ENCODE data around the gene GAS5. TPM values are rescaled to one million over a fixed set of nuclear protein-coding genes. Genes with fewer than 3 reads are reported as not detected.

GAS5 gene
- total and polyA plus RNA-seq, 2 of the 8 experiments (the other 6 are each of a cell fraction or from before 2014, with no cell fraction given): 799 to 1,238 TPM

Other genes starting within 250 kb of the GAS5 start
- gene TEX50, start 232.7 kb downstream of the GAS5 start, total RNA-seq (2021; fragmentation: NEBNext Ultra II Directional; extraction: Animal tissue kit (Norgen Biotek cat#: 25700)): not detected in 2 replicates
- gene TEX50, start 232.7 kb downstream of the GAS5 start, polyA plus RNA-seq (2011; rRNA removed): not detected in 2 replicates
- 2.3 and 2.8 TPM in 2 replicates for gene ANKRD45, start 198.1 kb downstream of the GAS5 start, total RNA-seq (2021; fragmentation: NEBNext Ultra II Directional; extraction: Animal tissue kit (Norgen Biotek cat#: 25700))
- gene ANKRD45, start 198.1 kb downstream of the GAS5 start, polyA plus RNA-seq (2011; rRNA removed): 0.33 and 0.41 TPM in 2 replicates
- 12.3 and 12.8 TPM in 2 replicates for gene KLHL20, start 153.0 kb downstream of the GAS5 start, total RNA-seq (2021; fragmentation: NEBNext Ultra II Directional; extraction: Animal tissue kit (Norgen Biotek cat#: 25700))
- gene KLHL20, start 153.0 kb downstream of the GAS5 start, polyA plus RNA-seq (2011; rRNA removed): 4.4 and 4.9 TPM in 2 replicates
- 35.2 and 35.7 TPM in 2 replicates for gene DARS2, start 43.3 kb downstream of the GAS5 start, total RNA-seq (2021; fragmentation: NEBNext Ultra II Directional; extraction: Animal tissue kit (Norgen Biotek cat#: 25700))
- gene DARS2, start 43.3 kb downstream of the GAS5 start, polyA plus RNA-seq (2011; rRNA removed): 15.8 and 21.0 TPM in 2 replicates
- gene CENPL, start 43.1 kb downstream of the GAS5 start, total RNA-seq (2021; fragmentation: NEBNext Ultra II Directional; extraction: Animal tissue kit (Norgen Biotek cat#: 25700)): 16.0 and 16.3 TPM in 2 replicates
- 4.5 and 6.6 TPM in 2 replicates for gene CENPL, start 43.1 kb downstream of the GAS5 start, polyA plus RNA-seq (2011; rRNA removed)
- 11.3 and 12.5 TPM in 2 replicates for gene ZBTB37, start 391 bp upstream of the GAS5 start, total RNA-seq (2021; fragmentation: NEBNext Ultra II Directional; extraction: Animal tissue kit (Norgen Biotek cat#: 25700))
- 1.6 and 1.7 TPM in 2 replicates for gene ZBTB37, start 391 bp upstream of the GAS5 start, polyA plus RNA-seq (2011; rRNA removed)
- gene SERPINC1, start 49.3 kb upstream of the GAS5 start, total RNA-seq (2021; fragmentation: NEBNext Ultra II Directional; extraction: Animal tissue kit (Norgen Biotek cat#: 25700)): not detected in 2 replicates
- gene SERPINC1, start 49.3 kb upstream of the GAS5 start, polyA plus RNA-seq (2011; rRNA removed): 0.08 TPM in 1 of 2 replicates, not detected in the other
- gene RC3H1, start 154.4 kb upstream of the GAS5 start, total RNA-seq (2021; fragmentation: NEBNext Ultra II Directional; extraction: Animal tissue kit (Norgen Biotek cat#: 25700)): 29.5 and 32.2 TPM in 2 replicates
- gene RC3H1, start 154.4 kb upstream of the GAS5 start, polyA plus RNA-seq (2011; rRNA removed): 5.1 and 7.4 TPM in 2 replicates